Raji (cell line): ENCODE data around the gene ZC3H12A.

Experiments used
- POLR2A ChIP-seq: IDR thresholded peaks from 2 replicates; pipeline ENCODE4 v1.6.1; 2011; ENCODE audit warnings: low read depth, low read length, control low read depth; ENCODE audit not compliant: insufficient read depth

ZC3H12A gene

DNA sequence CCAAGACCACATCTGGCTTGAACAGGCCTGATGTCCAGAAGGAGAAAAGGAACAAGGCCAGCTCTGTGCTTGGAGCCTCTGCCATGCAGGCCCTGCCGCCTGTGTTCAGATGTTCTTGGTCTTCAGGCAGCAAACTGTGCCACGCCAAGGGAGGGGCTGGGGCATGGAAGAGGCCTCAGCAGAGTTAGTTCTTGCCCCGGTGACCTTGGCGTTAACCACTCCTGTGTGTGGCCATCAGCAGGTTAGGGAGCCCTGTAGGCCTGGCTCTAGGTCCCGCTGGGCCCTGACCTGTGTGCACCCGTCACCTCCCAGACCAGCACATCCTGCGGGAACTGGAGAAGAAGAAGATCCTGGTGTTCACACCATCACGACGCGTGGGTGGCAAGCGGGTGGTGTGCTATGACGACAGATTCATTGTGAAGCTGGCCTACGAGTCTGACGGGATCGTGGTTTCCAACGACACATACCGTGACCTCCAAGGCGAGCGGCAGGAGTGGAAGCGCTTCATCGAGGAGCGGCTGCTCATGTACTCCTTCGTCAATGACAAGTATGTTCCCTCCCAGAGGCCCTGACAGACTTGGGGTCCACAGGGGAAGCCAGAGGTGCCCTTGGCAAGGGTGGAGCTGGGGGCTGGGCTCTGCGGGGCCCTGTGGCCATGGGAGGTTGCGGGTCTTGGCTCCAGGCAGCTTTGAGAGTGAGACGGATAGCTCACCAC is 7.1 kb downstream of the ZC3H12A start:
- no peak for TF ChIP-seq POLR2A

- TF ChIP-seq POLR2A, result no peak
Measured at GRCh38 chr1:37482004-37482785, 7.8 kb downstream of the ZC3H12A start.

- TF ChIP-seq POLR2A, result no peak
Measured at GRCh38 chr1:37482796-37483744, 8.7 kb downstream of the ZC3H12A start.

DNA sequence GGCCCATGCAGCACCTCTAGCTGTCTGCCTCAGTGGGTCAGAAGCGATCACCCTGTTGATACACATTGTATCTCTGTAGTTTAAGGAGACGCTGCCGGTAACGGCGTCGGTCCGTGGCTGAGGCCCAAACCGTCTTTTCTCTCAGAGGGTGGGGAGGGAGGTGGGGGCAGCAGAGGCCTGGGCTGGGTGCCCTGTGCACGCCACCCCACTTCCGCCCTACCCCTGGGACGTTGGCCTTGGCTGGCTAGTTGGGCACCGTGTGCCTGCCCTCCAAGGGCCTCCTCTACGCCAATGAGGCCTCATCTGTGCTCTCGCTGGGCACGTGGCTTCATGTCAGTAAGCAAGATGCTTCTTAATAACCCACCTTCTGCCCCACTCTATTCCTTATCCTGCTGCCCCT is 9.4 kb downstream of the ZC3H12A start:
- no peak for TF ChIP-seq POLR2A

DNA sequence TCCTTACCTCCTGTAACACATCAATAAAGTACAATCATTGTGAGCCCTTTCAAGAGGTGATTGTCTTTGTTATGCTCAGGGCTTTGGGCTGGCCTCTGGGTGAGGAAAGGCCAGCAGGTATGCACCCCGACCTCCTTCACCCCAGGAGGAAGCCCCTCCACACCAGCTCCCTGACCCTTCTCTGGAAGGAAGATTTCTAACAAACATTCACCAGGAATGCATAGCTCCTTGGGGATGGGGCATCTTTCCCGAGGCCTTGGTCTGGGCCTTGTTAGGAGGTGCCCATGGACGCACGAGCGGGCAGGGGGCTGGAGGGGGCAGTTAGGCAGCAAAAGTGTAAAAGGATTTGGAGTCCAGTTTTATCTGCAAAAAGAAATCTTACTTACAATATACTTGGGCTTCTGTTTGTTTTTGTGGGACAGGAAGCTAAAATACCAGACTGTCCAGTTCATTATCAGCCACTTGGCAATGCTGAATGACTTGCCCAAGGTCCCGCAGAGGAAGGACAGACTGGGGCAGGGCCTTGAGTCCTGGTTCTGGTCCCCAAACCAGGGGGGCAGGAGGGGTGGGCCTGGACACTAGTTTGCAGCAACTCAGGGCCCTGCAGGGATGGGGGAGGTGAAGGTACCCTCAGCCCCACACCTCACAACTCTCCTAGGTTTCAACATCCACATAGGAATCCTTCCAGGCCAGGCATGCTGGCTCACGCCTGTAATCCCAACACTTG is 10.1 kb downstream of the ZC3H12A start:
- no peak for TF ChIP-seq POLR2A

GRCh38 chr1:37485902-37486679 is 11.7 kb downstream of the ZC3H12A start:
- TF ChIP-seq POLR2A, result no peak

GRCh38 chr1:37486680-37487618 is 12.6 kb downstream of the ZC3H12A start:
- TF ChIP-seq POLR2A, result no peak

DNA sequence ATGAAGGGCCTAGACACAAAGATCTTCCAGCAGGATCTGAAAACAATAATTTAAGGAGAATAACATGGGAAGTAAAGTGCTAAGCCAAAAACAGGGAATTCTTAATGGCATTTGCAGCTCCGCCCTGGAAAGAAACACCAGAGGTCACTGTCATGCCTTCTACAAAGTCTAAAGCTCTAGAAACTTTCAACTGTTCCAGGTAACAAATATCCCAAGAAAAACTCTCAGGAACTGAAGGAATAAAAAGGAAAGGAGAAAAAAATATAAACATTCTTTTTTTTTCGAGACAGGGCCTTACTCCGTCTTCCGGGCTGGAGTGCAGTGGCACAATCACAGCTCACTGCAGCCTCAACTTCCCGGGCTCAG is 13.2 kb downstream of the ZC3H12A start:
- no peak for TF ChIP-seq POLR2A

DNA sequence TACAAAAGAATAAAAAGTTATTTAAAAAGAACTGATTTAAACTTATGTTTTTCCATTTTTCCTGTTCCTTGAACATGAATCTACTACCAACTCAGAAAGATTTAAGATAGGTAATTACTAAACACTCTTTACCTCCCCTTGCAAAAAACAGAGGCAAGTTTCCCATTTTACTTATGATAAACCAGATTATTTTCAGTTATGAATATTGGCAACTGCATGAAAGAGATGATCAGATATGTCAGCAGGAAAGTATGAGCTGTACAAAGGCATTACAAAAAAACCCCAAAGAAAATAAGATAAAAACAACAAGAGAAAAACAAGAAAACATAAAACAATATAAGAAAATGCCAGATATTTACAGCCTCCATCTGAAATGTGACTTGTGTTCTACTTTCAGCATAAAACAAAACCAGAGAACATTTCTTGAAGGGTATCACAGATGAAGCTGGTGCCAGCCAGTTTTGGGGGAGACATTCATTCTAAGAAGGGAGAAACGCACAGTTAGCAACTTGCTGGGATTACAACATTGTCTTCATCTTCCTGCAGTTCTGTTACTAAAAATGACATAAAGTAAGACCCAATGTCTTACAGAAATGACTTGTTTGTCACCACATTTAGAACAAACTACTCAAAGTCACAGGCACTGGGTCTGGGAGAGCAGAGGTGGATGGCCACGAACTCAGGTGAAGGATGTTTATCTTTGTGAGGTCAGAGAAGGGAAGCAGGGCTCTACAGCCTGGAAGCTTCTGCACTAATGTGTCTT is 19.1 kb downstream of the ZC3H12A start:
- TF ChIP-seq POLR2A, result no peak

GRCh38 chr1:37495875-37496274 is 21.5 kb downstream of the ZC3H12A start:
- no peak for TF ChIP-seq POLR2A

GRCh38 chr1:37497832-37498231 is 23.5 kb downstream of the ZC3H12A start:
- TF ChIP-seq POLR2A, result no peak

GRCh38 chr1:37498872-37499617 is 24.7 kb downstream of the ZC3H12A start:
- no peak for TF ChIP-seq POLR2A
